WTC11 (cell line): Measurements from ENCODE around the gene RPL13A. TPM values are rescaled to one million over a fixed set of nuclear protein-coding genes. Genes with fewer than 3 reads are reported as not detected.

Experiments
- ATAC-seq: fragments of 200-7000 bp; cut with Tn5 transposase; 2 replicates; pipeline ENCODE4 v1.10.0; 2021; ENCODE audit warnings: mild to moderate bottlenecking, moderate library complexity
- CTCF ChIA-PET: fragments of 300-600 bp; sonication (Branson Sonifier 250); formaldehyde crosslinking; loops from one replicate; lab custom pipeline; 2021; ENCODE audit warnings: antibody characterized with exemption; lab: Charles Lee
- POLR2A ChIA-PET: fragments of 350-600 bp; sonication (Branson Sonifier 250); formaldehyde crosslinking; loops from one replicate; lab custom pipeline; 2021; ENCODE audit warnings: antibody characterized with exemption; lab: Charles Lee
- DNase-seq: peaks from one replicate; pipeline ENCODE4 v3.0.0; 2021; ENCODE audit warnings: low spot score
- H3K27ac Mint-ChIP-seq: 2 replicates; pipeline ENCODE4 v1.8.0; 2021; ENCODE audit warnings: mixed read lengths
- H3K27me3 Mint-ChIP-seq: 2 replicates; pipeline ENCODE4 v1.8.0; 2021; ENCODE audit warnings: low read depth, mild to moderate bottlenecking, moderate library complexity, mixed read lengths
- H3K36me3 Mint-ChIP-seq: 2 replicates; pipeline ENCODE4 v1.8.0; 2021; ENCODE audit warnings: mixed read lengths
- H3K4me1 Mint-ChIP-seq: 2 replicates; pipeline ENCODE4 v1.8.0; 2022; ENCODE audit warnings: mixed read lengths
- H3K4me3 Mint-ChIP-seq: 2 replicates; pipeline ENCODE4 v1.8.0; 2021; ENCODE audit warnings: mild to moderate bottlenecking, moderate library complexity, mixed read lengths
- H3K9me3 Mint-ChIP-seq: 2 replicates; pipeline ENCODE4 v1.8.0; 2021; ENCODE audit warnings: mixed read lengths
- ATF1 ChIP-seq: sonication (generic); formaldehyde crosslinking; IDR thresholded peaks from 2 replicates; pipeline ENCODE4 v1.8.1; 2023; ENCODE audit warnings: mild to moderate bottlenecking, moderate library complexity, missing genetic modification reagents
- CREM ChIP-seq: sonication (generic); formaldehyde crosslinking; IDR thresholded peaks from 2 replicates; pipeline ENCODE4 v1.8.1; 2022; ENCODE audit warnings: mild to moderate bottlenecking, missing genetic modification reagents, moderate library complexity
- EMX1 ChIP-seq: fragments of 250-450 bp; sonication (Bioruptor Pico); IDR thresholded peaks from 2 replicates; pipeline ENCODE4 v1.8.0; 2021; ENCODE audit warnings: mild to moderate bottlenecking
- FOXJ3 ChIP-seq: sonication (generic); formaldehyde crosslinking; IDR thresholded peaks from 2 replicates; pipeline ENCODE4 v1.9.0; 2021; ENCODE audit warnings: missing genetic modification reagents, mild to moderate bottlenecking, borderline replicate concordance
- GABPB1 ChIP-seq: sonication (generic); formaldehyde crosslinking; IDR thresholded peaks from 2 replicates; pipeline ENCODE4 v1.8.1; 2023; ENCODE audit warnings: mild to moderate bottlenecking, missing genetic modification reagents
- MXD4 ChIP-seq: fragments of 250-450 bp; sonication (Bioruptor Pico); IDR thresholded peaks from 2 replicates; pipeline ENCODE4 v1.8.0; 2021; ENCODE audit warnings: mild to moderate bottlenecking, moderate library complexity, borderline replicate concordance
- MYBL2 ChIP-seq: sonication (generic); formaldehyde crosslinking; IDR thresholded peaks from 2 replicates; pipeline ENCODE4 v1.8.1; 2023; ENCODE audit warnings: mild to moderate bottlenecking, moderate library complexity, missing genetic modification reagents
- NFATC4 ChIP-seq: fragments of 250-450 bp; sonication (Bioruptor Pico); IDR thresholded peaks from 2 replicates; pipeline ENCODE4 v1.9.0; 2021; ENCODE audit warnings: mild to moderate bottlenecking
- SMAD3 ChIP-seq: sonication (generic); formaldehyde crosslinking; IDR thresholded peaks from 2 replicates; pipeline ENCODE4 v1.8.0; 2022; ENCODE audit warnings: missing genetic modification reagents, mild to moderate bottlenecking, borderline replicate concordance
- TP53 ChIP-seq: sonication (generic); formaldehyde crosslinking; IDR thresholded peaks from 2 replicates; pipeline ENCODE4 v1.8.1; 2023; ENCODE audit warnings: mild to moderate bottlenecking, missing genetic modification reagents
- ZNF138 ChIP-seq: sonication (generic); formaldehyde crosslinking; conservative IDR thresholded peaks from 2 replicates; pipeline ENCODE4 v1.8.1; 2022; ENCODE audit warnings: mild to moderate bottlenecking, moderate library complexity, missing genetic modification reagents
- ZNF263 ChIP-seq: sonication (generic); formaldehyde crosslinking; IDR thresholded peaks from 2 replicates; pipeline ENCODE4 v1.8.1; 2022; ENCODE audit warnings: low read depth, mild to moderate bottlenecking, moderate library complexity, missing genetic modification reagents
- ZNF317 ChIP-seq: sonication (generic); formaldehyde crosslinking; IDR thresholded peaks from 2 replicates; pipeline ENCODE4 v1.8.1; 2023; ENCODE audit warnings: low read depth, mild to moderate bottlenecking, moderate library complexity, missing genetic modification reagents, borderline replicate concordance
- ZNF423 ChIP-seq: fragments of 250-450 bp; sonication (Bioruptor Pico); IDR thresholded peaks from 2 replicates; pipeline ENCODE4 v2.1.2; 2022; ENCODE audit warnings: mild to moderate bottlenecking, moderate library complexity
- ZNF671 ChIP-seq: fragments of 250-450 bp; sonication (Bioruptor Pico); IDR thresholded peaks from 2 replicates; pipeline ENCODE4 v1.8.0; 2021; ENCODE audit warnings: mild to moderate bottlenecking
- total RNA-seq: library from RNA; stranded (reverse); gene quantifications from 3 replicates; pipeline ENCODE4 v1.2.3, GENCODE V29; 2021
- TF ChIP-seq, protein P1 (sequence below): sonication (generic); formaldehyde crosslinking; IDR thresholded peaks from 2 replicates; pipeline ENCODE4 v1.8.1; 2023; ENCODE audit warnings: mild to moderate bottlenecking, missing genetic modification reagents
- TF ChIP-seq, protein P2 (sequence below): sonication (generic); formaldehyde crosslinking; IDR thresholded peaks from 2 replicates; pipeline ENCODE4 v1.8.0; 2022; ENCODE audit warnings: mild to moderate bottlenecking, missing genetic modification reagents
- TF ChIP-seq, protein P3 (sequence below): sonication (generic); formaldehyde crosslinking; IDR thresholded peaks from 2 replicates; pipeline ENCODE4 v1.8.1; 2022; ENCODE audit warnings: missing genetic modification reagents, borderline replicate concordance
- TF ChIP-seq, protein P4 (sequence below): sonication (generic); formaldehyde crosslinking; IDR thresholded peaks from 2 replicates; pipeline ENCODE4 v1.8.1; 2022; ENCODE audit warnings: low read depth, missing genetic modification reagents, borderline replicate concordance
- TF ChIP-seq, protein P5 (sequence below): sonication (generic); formaldehyde crosslinking; IDR thresholded peaks from 2 replicates; pipeline ENCODE4 v1.8.1; 2023; ENCODE audit warnings: mild to moderate bottlenecking, missing genetic modification reagents, borderline replicate concordance
- TF ChIP-seq, protein P6 (sequence below): fragments of 200-600 bp; IDR thresholded peaks from 2 replicates; pipeline ENCODE4 v1.8.0; 2022; ENCODE audit warnings: antibody characterized with exemption

Gene RPL13A
- total RNA-seq, 1 experiment from 2014 or later, result 3,861 TPM

DNA sequence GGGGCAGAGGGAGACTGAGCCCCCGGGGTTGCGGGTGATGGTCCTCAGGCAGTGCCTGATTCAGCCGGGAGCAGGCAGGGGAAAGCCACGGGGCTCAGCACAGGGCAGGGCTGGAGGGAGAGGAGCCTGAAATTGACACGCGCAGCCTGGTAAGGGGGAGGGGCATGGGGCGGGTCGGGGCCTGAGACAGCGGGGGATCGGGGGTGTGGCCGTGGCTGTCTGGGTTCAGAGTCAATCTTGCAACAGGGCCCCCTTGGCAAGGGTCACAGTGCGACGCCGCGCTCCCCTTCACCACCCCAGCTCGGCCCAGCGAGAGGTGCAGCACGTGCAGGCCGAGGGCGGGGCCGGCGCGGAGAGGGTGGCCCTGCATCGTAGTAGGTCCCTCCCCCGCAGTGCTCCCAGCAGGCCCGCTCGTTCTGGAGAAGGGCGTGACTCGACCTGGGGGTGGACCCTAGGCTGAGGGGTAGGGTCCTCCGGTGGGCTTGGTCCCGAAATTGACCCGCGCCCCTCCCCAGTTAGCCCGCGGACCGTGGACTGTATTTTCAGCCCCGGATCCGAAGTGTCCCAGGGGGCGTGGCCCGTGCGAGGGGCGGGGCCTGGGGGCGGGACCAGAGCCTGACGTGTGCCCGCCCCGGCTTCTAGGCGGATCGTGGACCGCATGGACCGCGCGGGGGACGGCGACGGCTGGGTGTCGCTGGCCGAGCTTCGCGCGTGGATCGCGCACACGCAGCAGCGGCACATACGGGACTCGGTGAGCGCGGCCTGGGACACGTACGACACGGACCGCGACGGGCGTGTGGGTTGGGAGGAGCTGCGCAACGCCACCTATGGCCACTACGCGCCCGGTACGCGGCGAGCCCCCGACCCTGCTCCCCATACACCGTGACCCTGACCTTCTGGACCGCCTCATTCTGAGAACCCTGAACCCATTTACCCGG lies 46.4 kb downstream of the RPL13A start:
- Mint-ChIP-seq H3K4me3 (peak overlapping the region; percentile 71), H3K36me3 (peaks cover 3% of the 10 kb centered on the region; the same call in 1 of the 2 replicates), H3K4me1 (peaks cover 17% of the 10 kb centered on the region), H3K27me3 (peaks cover 22% of the 10 kb centered on the region), H3K9me3 (no peaks in the 10 kb centered on the region), H3K27ac (no peak overlapping the region)
- POLR2A ChIA-PET, result interaction anchor here (0.6 to 1.8 kb wide), 3 partner anchors 21 to 62 kb away, joined by 3 to 4 read pairs (median 3); partner anchors contain the start of gene FCGRT
- ATAC-seq, result peak; percentile 75
- CTCF ChIA-PET, result interaction anchor here (0.5 to 4.5 kb wide), 21 partner anchors 9 to 212 kb away, joined by 3 to 62 read pairs (median 4); partner anchors contain the start of genes FLT3LG, NOSIP and RRAS
- DNase-seq, result peak; percentile 82
- TF ChIP-seq ATF1 (CRISPR knock-in tag) (peak; percentile 74; the same call in 1 of the 2 replicates), GABPB1 (CRISPR knock-in tag) (no peak), ZNF671 (CRISPR knock-in tag) (no peak), MYBL2 (CRISPR knock-in tag) (no peak), ZNF317 (CRISPR knock-in tag) (no peak), CREM (CRISPR knock-in tag) (0 out of 2 replicates have a peak, but pooled peaks have one; percentile 33), TP53 (CRISPR knock-in tag) (no peak), FOXJ3 (CRISPR knock-in tag) (no peak), EMX1 (peak; percentile 66; the same call in 1 of the 2 replicates), NFATC4 (CRISPR knock-in tag) (no peak; the same call in 1 of the 2 replicates), SMAD3 (CRISPR knock-in tag) (no peak), ZNF138 (CRISPR knock-in tag) (no peak), MXD4 (CRISPR knock-in tag) (no peak), ZNF423 (CRISPR knock-in tag) (peak; percentile 44; the same call in 1 of the 2 replicates), ZNF263 (CRISPR knock-in tag) (no peak)
- TF ChIP-seq, protein P1, sequence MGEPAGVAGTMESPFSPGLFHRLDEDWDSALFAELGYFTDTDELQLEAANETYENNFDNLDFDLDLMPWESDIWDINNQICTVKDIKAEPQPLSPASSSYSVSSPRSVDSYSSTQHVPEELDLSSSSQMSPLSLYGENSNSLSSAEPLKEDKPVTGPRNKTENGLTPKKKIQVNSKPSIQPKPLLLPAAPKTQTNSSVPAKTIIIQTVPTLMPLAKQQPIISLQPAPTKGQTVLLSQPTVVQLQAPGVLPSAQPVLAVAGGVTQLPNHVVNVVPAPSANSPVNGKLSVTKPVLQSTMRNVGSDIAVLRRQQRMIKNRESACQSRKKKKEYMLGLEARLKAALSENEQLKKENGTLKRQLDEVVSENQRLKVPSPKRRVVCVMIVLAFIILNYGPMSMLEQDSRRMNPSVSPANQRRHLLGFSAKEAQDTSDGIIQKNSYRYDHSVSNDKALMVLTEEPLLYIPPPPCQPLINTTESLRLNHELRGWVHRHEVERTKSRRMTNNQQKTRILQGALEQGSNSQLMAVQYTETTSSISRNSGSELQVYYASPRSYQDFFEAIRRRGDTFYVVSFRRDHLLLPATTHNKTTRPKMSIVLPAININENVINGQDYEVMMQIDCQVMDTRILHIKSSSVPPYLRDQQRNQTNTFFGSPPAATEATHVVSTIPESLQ, result no peak
- TF ChIP-seq, protein P2, sequence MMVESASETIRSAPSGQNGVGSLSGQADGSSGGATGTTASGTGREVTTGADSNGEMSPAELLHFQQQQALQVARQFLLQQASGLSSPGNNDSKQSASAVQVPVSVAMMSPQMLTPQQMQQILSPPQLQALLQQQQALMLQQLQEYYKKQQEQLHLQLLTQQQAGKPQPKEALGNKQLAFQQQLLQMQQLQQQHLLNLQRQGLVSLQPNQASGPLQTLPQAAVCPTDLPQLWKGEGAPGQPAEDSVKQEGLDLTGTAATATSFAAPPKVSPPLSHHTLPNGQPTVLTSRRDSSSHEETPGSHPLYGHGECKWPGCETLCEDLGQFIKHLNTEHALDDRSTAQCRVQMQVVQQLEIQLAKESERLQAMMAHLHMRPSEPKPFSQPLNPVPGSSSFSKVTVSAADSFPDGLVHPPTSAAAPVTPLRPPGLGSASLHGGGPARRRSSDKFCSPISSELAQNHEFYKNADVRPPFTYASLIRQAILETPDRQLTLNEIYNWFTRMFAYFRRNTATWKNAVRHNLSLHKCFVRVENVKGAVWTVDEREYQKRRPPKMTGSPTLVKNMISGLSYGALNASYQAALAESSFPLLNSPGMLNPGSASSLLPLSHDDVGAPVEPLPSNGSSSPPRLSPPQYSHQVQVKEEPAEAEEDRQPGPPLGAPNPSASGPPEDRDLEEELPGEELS (CRISPR knock-in tag), result no peak
- TF ChIP-seq, protein P3, sequence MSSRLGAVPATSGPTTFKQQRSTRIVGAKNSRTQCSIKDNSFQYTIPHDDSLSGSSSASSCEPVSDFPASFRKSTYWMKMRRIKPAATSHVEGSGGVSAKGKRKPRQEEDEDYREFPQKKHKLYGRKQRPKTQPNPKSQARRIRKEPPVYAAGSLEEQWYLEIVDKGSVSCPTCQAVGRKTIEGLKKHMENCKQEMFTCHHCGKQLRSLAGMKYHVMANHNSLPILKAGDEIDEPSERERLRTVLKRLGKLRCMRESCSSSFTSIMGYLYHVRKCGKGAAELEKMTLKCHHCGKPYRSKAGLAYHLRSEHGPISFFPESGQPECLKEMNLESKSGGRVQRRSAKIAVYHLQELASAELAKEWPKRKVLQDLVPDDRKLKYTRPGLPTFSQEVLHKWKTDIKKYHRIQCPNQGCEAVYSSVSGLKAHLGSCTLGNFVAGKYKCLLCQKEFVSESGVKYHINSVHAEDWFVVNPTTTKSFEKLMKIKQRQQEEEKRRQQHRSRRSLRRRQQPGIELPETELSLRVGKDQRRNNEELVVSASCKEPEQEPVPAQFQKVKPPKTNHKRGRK (CRISPR knock-in tag), result no peak
- TF ChIP-seq, protein P4, sequence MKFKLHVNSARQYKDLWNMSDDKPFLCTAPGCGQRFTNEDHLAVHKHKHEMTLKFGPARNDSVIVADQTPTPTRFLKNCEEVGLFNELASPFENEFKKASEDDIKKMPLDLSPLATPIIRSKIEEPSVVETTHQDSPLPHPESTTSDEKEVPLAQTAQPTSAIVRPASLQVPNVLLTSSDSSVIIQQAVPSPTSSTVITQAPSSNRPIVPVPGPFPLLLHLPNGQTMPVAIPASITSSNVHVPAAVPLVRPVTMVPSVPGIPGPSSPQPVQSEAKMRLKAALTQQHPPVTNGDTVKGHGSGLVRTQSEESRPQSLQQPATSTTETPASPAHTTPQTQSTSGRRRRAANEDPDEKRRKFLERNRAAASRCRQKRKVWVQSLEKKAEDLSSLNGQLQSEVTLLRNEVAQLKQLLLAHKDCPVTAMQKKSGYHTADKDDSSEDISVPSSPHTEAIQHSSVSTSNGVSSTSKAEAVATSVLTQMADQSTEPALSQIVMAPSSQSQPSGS (CRISPR knock-in tag), result no peak
- TF ChIP-seq, protein P5, sequence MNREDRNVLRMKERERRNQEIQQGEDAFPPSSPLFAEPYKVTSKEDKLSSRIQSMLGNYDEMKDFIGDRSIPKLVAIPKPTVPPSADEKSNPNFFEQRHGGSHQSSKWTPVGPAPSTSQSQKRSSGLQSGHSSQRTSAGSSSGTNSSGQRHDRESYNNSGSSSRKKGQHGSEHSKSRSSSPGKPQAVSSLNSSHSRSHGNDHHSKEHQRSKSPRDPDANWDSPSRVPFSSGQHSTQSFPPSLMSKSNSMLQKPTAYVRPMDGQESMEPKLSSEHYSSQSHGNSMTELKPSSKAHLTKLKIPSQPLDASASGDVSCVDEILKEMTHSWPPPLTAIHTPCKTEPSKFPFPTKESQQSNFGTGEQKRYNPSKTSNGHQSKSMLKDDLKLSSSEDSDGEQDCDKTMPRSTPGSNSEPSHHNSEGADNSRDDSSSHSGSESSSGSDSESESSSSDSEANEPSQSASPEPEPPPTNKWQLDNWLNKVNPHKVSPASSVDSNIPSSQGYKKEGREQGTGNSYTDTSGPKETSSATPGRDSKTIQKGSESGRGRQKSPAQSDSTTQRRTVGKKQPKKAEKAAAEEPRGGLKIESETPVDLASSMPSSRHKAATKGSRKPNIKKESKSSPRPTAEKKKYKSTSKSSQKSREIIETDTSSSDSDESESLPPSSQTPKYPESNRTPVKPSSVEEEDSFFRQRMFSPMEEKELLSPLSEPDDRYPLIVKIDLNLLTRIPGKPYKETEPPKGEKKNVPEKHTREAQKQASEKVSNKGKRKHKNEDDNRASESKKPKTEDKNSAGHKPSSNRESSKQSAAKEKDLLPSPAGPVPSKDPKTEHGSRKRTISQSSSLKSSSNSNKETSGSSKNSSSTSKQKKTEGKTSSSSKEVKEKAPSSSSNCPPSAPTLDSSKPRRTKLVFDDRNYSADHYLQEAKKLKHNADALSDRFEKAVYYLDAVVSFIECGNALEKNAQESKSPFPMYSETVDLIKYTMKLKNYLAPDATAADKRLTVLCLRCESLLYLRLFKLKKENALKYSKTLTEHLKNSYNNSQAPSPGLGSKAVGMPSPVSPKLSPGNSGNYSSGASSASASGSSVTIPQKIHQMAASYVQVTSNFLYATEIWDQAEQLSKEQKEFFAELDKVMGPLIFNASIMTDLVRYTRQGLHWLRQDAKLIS, result no peak
- TF ChIP-seq, protein P6, sequence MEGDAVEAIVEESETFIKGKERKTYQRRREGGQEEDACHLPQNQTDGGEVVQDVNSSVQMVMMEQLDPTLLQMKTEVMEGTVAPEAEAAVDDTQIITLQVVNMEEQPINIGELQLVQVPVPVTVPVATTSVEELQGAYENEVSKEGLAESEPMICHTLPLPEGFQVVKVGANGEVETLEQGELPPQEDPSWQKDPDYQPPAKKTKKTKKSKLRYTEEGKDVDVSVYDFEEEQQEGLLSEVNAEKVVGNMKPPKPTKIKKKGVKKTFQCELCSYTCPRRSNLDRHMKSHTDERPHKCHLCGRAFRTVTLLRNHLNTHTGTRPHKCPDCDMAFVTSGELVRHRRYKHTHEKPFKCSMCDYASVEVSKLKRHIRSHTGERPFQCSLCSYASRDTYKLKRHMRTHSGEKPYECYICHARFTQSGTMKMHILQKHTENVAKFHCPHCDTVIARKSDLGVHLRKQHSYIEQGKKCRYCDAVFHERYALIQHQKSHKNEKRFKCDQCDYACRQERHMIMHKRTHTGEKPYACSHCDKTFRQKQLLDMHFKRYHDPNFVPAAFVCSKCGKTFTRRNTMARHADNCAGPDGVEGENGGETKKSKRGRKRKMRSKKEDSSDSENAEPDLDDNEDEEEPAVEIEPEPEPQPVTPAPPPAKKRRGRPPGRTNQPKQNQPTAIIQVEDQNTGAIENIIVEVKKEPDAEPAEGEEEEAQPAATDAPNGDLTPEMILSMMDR, result no peak
